Placental pericyte (primary cell): ENCODE measurements around the gene XAGE5. TPM values are rescaled to one million over a fixed set of nuclear protein-coding genes. Genes with fewer than 3 reads are reported as not detected.

ENCODE experiments used
- small RNA-seq: library from RNA; depleted of rRNA; stranded (forward); fragments of <200 nt; gene quantifications from one replicate; pipeline ENCODE3, GENCODE V24; 2012; ENCODE audit warnings: low replicate concordance
- total RNA-seq: library from RNA; depleted of rRNA; stranded (reverse); fragments of >200 nt; gene quantifications from 2 replicates; pipeline ENCODE4 v1.2.3, GENCODE V29; 2012

Gene XAGE5
- total RNA-seq = not detected in 2 replicates

GRCh38 chrX:52811065-52811625 lies at the start of gene XAGE5:
XAGE5 (plus strand) TSS chrX:52811287; CDS start chrX:52812567, 1,280 bp downstream.

GRCh38 chrX:52797327-52797726 lies 13.8 kb upstream of the XAGE5 start, which contains the start of gene SPANXN5:
SPANXN5 (minus strand) TSS chrX:52797427; CDS start chrX:52797348, 79 bp downstream.

Small RNAs within 50 kb of the gene (small RNA-seq; reads per million reads assigned to genes)
- gene AC244505.6 = not detected
- gene AC244505.7 = not detected

Other genes with a start within 250 kb of the XAGE5 start
- gene SSX7, start 156.4 kb upstream of the XAGE5 start, total RNA-seq = not detected in 2 replicates
- not detected in 2 replicates for gene SSX2, start 104.1 kb upstream of the XAGE5 start, total RNA-seq
- gene SSX2B, start 60.0 kb upstream of the XAGE5 start, total RNA-seq = not detected in 2 replicates
- not detected in 2 replicates for gene SPANXN5, start 13.9 kb upstream of the XAGE5 start, total RNA-seq
- not detected in 2 replicates for gene XAGE3, start 56.8 kb downstream of the XAGE5 start, total RNA-seq
- 14.9 and 22.8 TPM in 2 replicates for gene FAM156B, start 86.0 kb downstream of the XAGE5 start, total RNA-seq
- gene FAM156A, start 147.2 kb downstream of the XAGE5 start, total RNA-seq = 7.2 and 12.7 TPM in 2 replicates
- 1.9 and 3.7 TPM in 2 replicates for gene GPR173, start 237.5 kb downstream of the XAGE5 start, total RNA-seq